Astrocyte (in vitro differentiated cells and primary cell): ENCODE measurements around the gene CAPZB. TPM values are rescaled to one million over a fixed set of nuclear protein-coding genes. Genes with fewer than 3 reads are reported as not detected.

ENCODE experiments used
- DNase-seq: peaks from one replicate; pipeline ENCODE4 v3.0.0-alpha.2; 2010; ENCODE audit warnings: low read depth
- FAIRE-seq: peaks from 2 replicates; lab custom pipeline; 2011; peaks lifted over from hg19 to GRCh38; lab: Jason Lieb, UNC
- H2AFZ ChIP-seq: 2 replicates; pipeline ENCODE4 v1.6.0; 2012; ENCODE audit warnings: low read depth, low read length, inconsistent platforms
- H3K27ac ChIP-seq: 2 replicates; pipeline ENCODE4 v1.5.1; 2011; ENCODE audit warnings: low read depth, low read length, inconsistent platforms
- H3K27me3 ChIP-seq: 2 replicates; pipeline ENCODE4 v1.6.0; 2011; ENCODE audit warnings: low read length, inconsistent platforms; ENCODE audit not compliant: insufficient read depth
- H3K36me3 ChIP-seq: 2 replicates; pipeline ENCODE4 v1.5.1; 2011; ENCODE audit warnings: low read length, inconsistent platforms; ENCODE audit not compliant: insufficient read depth
- H3K4me1 ChIP-seq: 2 replicates; pipeline ENCODE4 v1.5.1; 2011; ENCODE audit warnings: low read length, inconsistent platforms; ENCODE audit not compliant: insufficient read depth
- H3K4me2 ChIP-seq: 2 replicates; pipeline ENCODE4 v1.6.0; 2012; ENCODE audit warnings: low read length, inconsistent platforms
- H3K4me3 ChIP-seq: 2 replicates; pipeline ENCODE4 v1.5.1; 2011; ENCODE audit warnings: low read depth, mild to moderate bottlenecking, low read length, inconsistent platforms; ENCODE audit not compliant: insufficient read depth
- H3K79me2 ChIP-seq: 2 replicates; pipeline ENCODE4 v1.6.0; 2012; ENCODE audit warnings: mild to moderate bottlenecking, low read length, inconsistent platforms; ENCODE audit not compliant: insufficient read depth
- H3K9ac ChIP-seq: 2 replicates; pipeline ENCODE4 v1.6.0; 2012; ENCODE audit warnings: mild to moderate bottlenecking, low read length, inconsistent platforms
- H3K9me3 ChIP-seq: 2 replicates; pipeline ENCODE4 v1.5.1; 2012; ENCODE audit warnings: low read depth, mild to moderate bottlenecking, low read length, inconsistent platforms; ENCODE audit not compliant: insufficient read depth
- H4K20me1 ChIP-seq: 2 replicates; pipeline ENCODE4 v1.6.0; 2012; ENCODE audit warnings: low read length, inconsistent platforms; ENCODE audit not compliant: insufficient read depth
- H3K27ac Mint-ChIP-seq: one replicate; pipeline ENCODE4 v1.8.0; 2021; ENCODE audit warnings: mild to moderate bottlenecking, mixed read lengths; ENCODE audit not compliant: unreplicated experiment
- H3K27me3 Mint-ChIP-seq: one replicate; pipeline ENCODE4 v1.8.0; 2021; ENCODE audit warnings: low read depth, mixed read lengths; ENCODE audit not compliant: unreplicated experiment
- H3K36me3 Mint-ChIP-seq: one replicate; pipeline ENCODE4 v1.8.0; 2021; ENCODE audit warnings: low read depth, mixed read lengths; ENCODE audit not compliant: unreplicated experiment
- H3K4me1 Mint-ChIP-seq: one replicate; pipeline ENCODE4 v1.8.0; 2021; ENCODE audit warnings: low read depth, mixed read lengths; ENCODE audit not compliant: unreplicated experiment
- H3K4me3 Mint-ChIP-seq: one replicate; pipeline ENCODE4 v1.8.0; 2021; ENCODE audit warnings: mild to moderate bottlenecking, moderate library complexity, mixed read lengths; ENCODE audit not compliant: unreplicated experiment
- H3K9me3 Mint-ChIP-seq: one replicate; pipeline ENCODE4 v1.8.0; 2021; ENCODE audit warnings: mild to moderate bottlenecking, mixed read lengths; ENCODE audit not compliant: unreplicated experiment
- CTCF ChIP-seq: IDR thresholded peaks from 2 replicates; pipeline ENCODE4 v1.5.1; 2011; ENCODE audit warnings: low read depth, mild to moderate bottlenecking, inconsistent platforms, low read length, moderate library complexity; ENCODE audit not compliant: insufficient read depth
- EZH2 ChIP-seq: IDR thresholded peaks from 2 replicates; pipeline ENCODE4 v1.6.1; 2012; ENCODE audit warnings: mild to moderate bottlenecking, low read length, inconsistent platforms; ENCODE audit not compliant: insufficient read depth
- total RNA-seq: library from RNA; stranded (reverse); gene quantifications from 2 replicates; pipeline ENCODE4 v1.2.1, GENCODE V29; 2021

CAPZB gene
- total RNA-seq, 1 donor from 2014 or later, result 458 TPM

- Mint-ChIP-seq H3K27ac (no peak overlapping the region), H3K36me3 (peaks cover 2% of the 10 kb centered on the region), H3K4me1 (peaks cover 11% of the 10 kb centered on the region), H3K27me3 (peaks cover 12% of the 10 kb centered on the region), H3K9me3 (peaks cover 1% of the 10 kb centered on the region), H3K4me3 (no peak overlapping the region)
- H3K4me2 ChIP-seq, result no peak overlapping the region
- TF ChIP-seq EZH2 (no peak), CTCF (no peak)
- no peak overlapping the region for H3K4me3 ChIP-seq
- no peak for DNase-seq
- no peak overlapping the region for H3K27ac ChIP-seq
- H2AFZ ChIP-seq, result no peak overlapping the region
- no peak overlapping the region for H3K9ac ChIP-seq
- no peak for FAIRE-seq
- no peaks in the 10 kb centered on the region for H3K36me3 ChIP-seq
- no peaks in the 10 kb centered on the region for H4K20me1 ChIP-seq
- no peaks in the 10 kb centered on the region for H3K27me3 ChIP-seq
- no peaks in the 10 kb centered on the region for H3K9me3 ChIP-seq
- no peaks in the 10 kb centered on the region for H3K4me1 ChIP-seq
- H3K79me2 ChIP-seq, result no peaks in the 10 kb centered on the region
Measured at GRCh38 chr1:19493547-19493946, 8.2 kb upstream of the CAPZB start.

- H3K9me3 ChIP-seq, result no peaks in the 10 kb centered on the region
- peaks cover 12% of the 10 kb centered on the region for H3K27me3 Mint-ChIP-seq
- FAIRE-seq (no peak), DNase-seq (no peak)
- H3K79me2 ChIP-seq, result peaks cover 3% of the 10 kb centered on the region
- H3K36me3 ChIP-seq, result no peaks in the 10 kb centered on the region
- H4K20me1 ChIP-seq, result no peaks in the 10 kb centered on the region
- no peak overlapping the region for H3K4me3 Mint-ChIP-seq
- peaks cover 1% of the 10 kb centered on the region for H3K9me3 Mint-ChIP-seq
- no peak overlapping the region for H3K4me2 ChIP-seq
- no peak overlapping the region for H3K9ac ChIP-seq
- H2AFZ ChIP-seq, result no peak overlapping the region
- no peak for TF ChIP-seq CTCF
- no peak for TF ChIP-seq EZH2
- H3K27me3 ChIP-seq, result no peaks in the 10 kb centered on the region
- H3K27ac ChIP-seq, result no peak overlapping the region
- peaks cover 15% of the 10 kb centered on the region for H3K4me1 Mint-ChIP-seq
- H3K4me3 ChIP-seq, result no peak overlapping the region
- peaks cover 4% of the 10 kb centered on the region for H3K36me3 Mint-ChIP-seq
- H3K27ac Mint-ChIP-seq, result no peak overlapping the region
- H3K4me1 ChIP-seq, result peaks cover 5% of the 10 kb centered on the region
Measured at GRCh38 chr1:19489996-19490395, 4.7 kb upstream of the CAPZB start.

- Mint-ChIP-seq H3K27ac (peak overlapping the region; percentile 34), H3K4me3 (peak overlapping the region; percentile 76), H3K4me1 (peaks cover 22% of the 10 kb centered on the region), H3K9me3 (peaks cover 1% of the 10 kb centered on the region), H3K27me3 (peaks cover 12% of the 10 kb centered on the region), H3K36me3 (peaks cover 11% of the 10 kb centered on the region)
- Histone ChIP-seq H3K9ac (no peak overlapping the region), H3K27ac (no peak overlapping the region), H2AFZ (no peak overlapping the region), H4K20me1 (peaks cover 18% of the 10 kb centered on the region), H3K4me3 (no peak overlapping the region), H3K79me2 (peaks cover 22% of the 10 kb centered on the region), H3K4me1 (peaks cover 16% of the 10 kb centered on the region), H3K27me3 (no peaks in the 10 kb centered on the region), H3K4me2 (no peak overlapping the region), H3K9me3 (no peaks in the 10 kb centered on the region), H3K36me3 (no peaks in the 10 kb centered on the region)
- no peak for FAIRE-seq
- DNase-seq, result no peak
- no peak for TF ChIP-seq CTCF
- no peak for TF ChIP-seq EZH2
Measured at GRCh38 chr1:19488136-19488535, 2.8 kb upstream of the CAPZB start.
